Astrocyte (in vitro differentiated cells and primary cell): ENCODE measurements around the gene TMTC3. TPM values are rescaled to one million over a fixed set of nuclear protein-coding genes. Genes with fewer than 3 reads are reported as not detected.
A peak's percentile ranks its signal among the peaks of the same experiment; 100 is the strongest.
"Not testable (repeated sequence)": the region's sequence is repeated elsewhere in the genome, so short reads cannot be mapped to it uniquely, and the experiment has no call there.

Experiments used
- DNase-seq: peaks from one replicate; pipeline ENCODE4 v3.0.0-alpha.2; 2010; ENCODE audit warnings: low read depth
- FAIRE-seq: peaks from 2 replicates; lab custom pipeline; 2011; peaks lifted over from hg19 to GRCh38; lab: Jason Lieb, UNC
- H2AFZ ChIP-seq: 2 replicates; pipeline ENCODE4 v1.6.0; 2012; ENCODE audit warnings: low read depth, low read length, inconsistent platforms
- H3K27ac ChIP-seq: 2 replicates; pipeline ENCODE4 v1.5.1; 2011; ENCODE audit warnings: low read depth, low read length, inconsistent platforms
- H3K27me3 ChIP-seq: 2 replicates; pipeline ENCODE4 v1.6.0; 2011; ENCODE audit warnings: low read length, inconsistent platforms; ENCODE audit not compliant: insufficient read depth
- H3K36me3 ChIP-seq: 2 replicates; pipeline ENCODE4 v1.5.1; 2011; ENCODE audit warnings: low read length, inconsistent platforms; ENCODE audit not compliant: insufficient read depth
- H3K4me1 ChIP-seq: 2 replicates; pipeline ENCODE4 v1.5.1; 2011; ENCODE audit warnings: low read length, inconsistent platforms; ENCODE audit not compliant: insufficient read depth
- H3K4me2 ChIP-seq: 2 replicates; pipeline ENCODE4 v1.6.0; 2012; ENCODE audit warnings: low read length, inconsistent platforms
- H3K4me3 ChIP-seq: 2 replicates; pipeline ENCODE4 v1.5.1; 2011; ENCODE audit warnings: low read depth, mild to moderate bottlenecking, low read length, inconsistent platforms; ENCODE audit not compliant: insufficient read depth
- H3K79me2 ChIP-seq: 2 replicates; pipeline ENCODE4 v1.6.0; 2012; ENCODE audit warnings: mild to moderate bottlenecking, low read length, inconsistent platforms; ENCODE audit not compliant: insufficient read depth
- H3K9ac ChIP-seq: 2 replicates; pipeline ENCODE4 v1.6.0; 2012; ENCODE audit warnings: mild to moderate bottlenecking, low read length, inconsistent platforms
- H3K9me3 ChIP-seq: 2 replicates; pipeline ENCODE4 v1.5.1; 2012; ENCODE audit warnings: low read depth, mild to moderate bottlenecking, low read length, inconsistent platforms; ENCODE audit not compliant: insufficient read depth
- H4K20me1 ChIP-seq: 2 replicates; pipeline ENCODE4 v1.6.0; 2012; ENCODE audit warnings: low read length, inconsistent platforms; ENCODE audit not compliant: insufficient read depth
- H3K27ac Mint-ChIP-seq: one replicate; pipeline ENCODE4 v1.8.0; 2021; ENCODE audit warnings: mild to moderate bottlenecking, mixed read lengths; ENCODE audit not compliant: unreplicated experiment
- H3K27me3 Mint-ChIP-seq: one replicate; pipeline ENCODE4 v1.8.0; 2021; ENCODE audit warnings: low read depth, mixed read lengths; ENCODE audit not compliant: unreplicated experiment
- H3K36me3 Mint-ChIP-seq: one replicate; pipeline ENCODE4 v1.8.0; 2021; ENCODE audit warnings: low read depth, mixed read lengths; ENCODE audit not compliant: unreplicated experiment
- H3K4me1 Mint-ChIP-seq: one replicate; pipeline ENCODE4 v1.8.0; 2021; ENCODE audit warnings: low read depth, mixed read lengths; ENCODE audit not compliant: unreplicated experiment
- H3K4me3 Mint-ChIP-seq: one replicate; pipeline ENCODE4 v1.8.0; 2021; ENCODE audit warnings: mild to moderate bottlenecking, moderate library complexity, mixed read lengths; ENCODE audit not compliant: unreplicated experiment
- H3K9me3 Mint-ChIP-seq: one replicate; pipeline ENCODE4 v1.8.0; 2021; ENCODE audit warnings: mild to moderate bottlenecking, mixed read lengths; ENCODE audit not compliant: unreplicated experiment
- CTCF ChIP-seq: IDR thresholded peaks from 2 replicates; pipeline ENCODE4 v1.5.1; 2011; ENCODE audit warnings: low read depth, mild to moderate bottlenecking, inconsistent platforms, low read length, moderate library complexity; ENCODE audit not compliant: insufficient read depth
- EZH2 ChIP-seq: IDR thresholded peaks from 2 replicates; pipeline ENCODE4 v1.6.1; 2012; ENCODE audit warnings: mild to moderate bottlenecking, low read length, inconsistent platforms; ENCODE audit not compliant: insufficient read depth
- total RNA-seq: library from RNA; stranded (reverse); gene quantifications from 2 replicates; pipeline ENCODE4 v1.2.1, GENCODE V29; 2021

Gene TMTC3
- total RNA-seq, 1 donor from 2014 or later = 49.0 TPM

- no peak overlapping the region for H3K27ac Mint-ChIP-seq
- no peak for TF ChIP-seq CTCF
- TF ChIP-seq EZH2 = no peak
- Histone ChIP-seq H3K4me2 (no peak overlapping the region), H3K27me3 (no peaks in the 10 kb centered on the region), H3K4me1 (no peaks in the 10 kb centered on the region), H3K36me3 (no peaks in the 10 kb centered on the region), H3K9ac (no peak overlapping the region), H3K4me3 (no peak overlapping the region), H3K27ac (no peak overlapping the region), H2AFZ (no peak overlapping the region), H3K9me3 (peaks cover 12% of the 10 kb centered on the region), H3K79me2 (no peaks in the 10 kb centered on the region), H4K20me1 (no peaks in the 10 kb centered on the region)
- no peaks in the 10 kb centered on the region for H3K4me1 Mint-ChIP-seq
- no peak overlapping the region for H3K4me3 Mint-ChIP-seq
- peak; percentile 78 for DNase-seq
- no peak for FAIRE-seq
- H3K27me3 Mint-ChIP-seq = no peaks in the 10 kb centered on the region
- H3K36me3 Mint-ChIP-seq = peaks cover 3% of the 10 kb centered on the region
- peaks cover 34% of the 10 kb centered on the region for H3K9me3 Mint-ChIP-seq
These were observed 66.0 kb downstream of the TMTC3 start for GRCh38 chr12:88207921-88208620.

DNA sequence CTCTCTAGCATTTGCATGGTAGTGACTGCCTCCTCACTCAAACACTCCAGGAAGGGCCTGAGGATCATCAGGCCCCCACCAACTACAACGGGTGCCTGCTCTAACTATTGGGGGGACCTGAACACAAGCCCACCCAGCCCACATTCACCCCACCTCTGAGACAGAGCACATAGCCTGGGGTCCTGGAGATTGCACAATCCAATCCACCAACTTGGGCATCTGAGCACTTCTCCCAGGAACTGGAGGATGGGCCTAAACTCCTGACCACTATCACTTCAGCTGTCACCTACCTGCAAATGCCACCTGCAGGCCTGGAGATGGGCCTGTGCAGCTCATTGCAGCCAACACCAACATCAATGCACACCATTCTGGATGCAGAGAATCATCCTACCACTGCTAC is 66.6 kb downstream of the TMTC3 start:
- H3K36me3 Mint-ChIP-seq = peaks cover 3% of the 10 kb centered on the region
- Histone ChIP-seq H3K9me3 (peaks cover 12% of the 10 kb centered on the region), H2AFZ (no peak overlapping the region), H3K4me1 (no peaks in the 10 kb centered on the region), H4K20me1 (no peaks in the 10 kb centered on the region), H3K4me3 (no peak overlapping the region), H3K27ac (no peak overlapping the region), H3K27me3 (no peaks in the 10 kb centered on the region), H3K79me2 (no peaks in the 10 kb centered on the region), H3K4me2 (no peak overlapping the region), H3K9ac (no peak overlapping the region), H3K36me3 (no peaks in the 10 kb centered on the region)
- peaks cover 30% of the 10 kb centered on the region for H3K9me3 Mint-ChIP-seq
- H3K27me3 Mint-ChIP-seq = no peaks in the 10 kb centered on the region
- no peak overlapping the region for H3K27ac Mint-ChIP-seq
- no peak for FAIRE-seq
- no peak overlapping the region for H3K4me3 Mint-ChIP-seq
- no peak for DNase-seq
- no peaks in the 10 kb centered on the region for H3K4me1 Mint-ChIP-seq
- TF ChIP-seq CTCF (no peak), EZH2 (no peak)

GRCh38 chr12:88210311-88210710 is 68.2 kb downstream of the TMTC3 start:
- not testable (repeated sequence) for H3K36me3 Mint-ChIP-seq, H3K4me1 Mint-ChIP-seq, H3K4me3 Mint-ChIP-seq, H3K27ac Mint-ChIP-seq, FAIRE-seq, H3K4me2 ChIP-seq, H3K27ac ChIP-seq, H3K79me2 ChIP-seq, H4K20me1 ChIP-seq, DNase-seq, H3K36me3 ChIP-seq, H3K4me3 ChIP-seq, H3K27me3 Mint-ChIP-seq, H2AFZ ChIP-seq, H3K4me1 ChIP-seq, H3K27me3 ChIP-seq, H3K9ac ChIP-seq
- H3K9me3 Mint-ChIP-seq = peaks cover 32% of the 10 kb centered on the region
- H3K9me3 ChIP-seq = peaks cover 12% of the 10 kb centered on the region
